ENCODE measurements around the gene GPR15. TPM values are rescaled to one million over a fixed set of nuclear protein-coding genes. Genes with fewer than 3 reads are reported as not detected.

GPR15 gene
- total RNA-seq, 1 experiment from 2014 or later: not detected

DNA sequence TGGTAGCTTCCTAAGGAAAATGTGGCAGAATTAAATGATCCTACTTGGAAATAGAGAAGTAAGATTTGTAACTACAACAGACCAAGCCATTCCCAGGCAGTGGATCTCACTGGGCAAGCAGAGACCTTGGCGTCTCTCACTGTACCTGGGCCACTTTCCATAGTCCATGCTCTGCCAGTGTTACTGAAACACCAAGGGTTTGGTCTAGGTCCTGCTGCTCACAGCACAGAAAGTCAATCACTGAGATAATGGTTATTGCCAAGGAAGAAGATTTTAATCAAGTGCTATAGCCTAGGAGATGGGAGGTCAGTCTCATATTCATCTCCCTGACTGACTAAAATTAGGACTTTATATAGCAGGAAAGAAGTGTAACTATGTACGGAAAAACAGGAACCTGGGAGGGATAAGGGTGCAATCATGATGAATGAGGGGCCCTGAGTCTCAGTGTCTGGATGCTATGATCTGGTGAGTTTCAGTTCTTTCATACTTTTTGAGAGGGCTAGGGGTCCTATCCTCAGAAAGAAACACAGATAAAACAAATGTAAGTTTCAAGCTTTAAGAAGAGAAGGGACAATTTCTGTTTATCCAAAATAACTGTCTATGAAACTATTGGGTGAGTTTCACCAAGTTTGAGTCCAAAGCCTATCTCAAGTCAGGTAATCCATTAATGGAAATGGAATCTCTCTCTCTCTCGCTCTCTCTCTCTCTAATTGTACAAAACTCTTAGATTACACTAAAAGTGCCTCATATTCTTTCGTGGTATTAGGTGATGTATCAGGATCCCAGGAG is 20.6 kb downstream of the GPR15 start:
- ChIA-PET CTCF (no interaction called here), POLR2A (no interaction called here)
- DNase-seq (ENCODE audit: low spot score): no peak
- Mint-ChIP-seq H3K4me1 (peaks cover 5% of the 10 kb centered on the region; the same call in 1 of the 2 replicates), H3K27me3 (ENCODE audit: low read depth) (no peaks in the 10 kb centered on the region), H3K27ac (no peak overlapping the region), H3K36me3 (no peaks in the 10 kb centered on the region), H3K4me3 (no peak overlapping the region), H3K9me3 (no peaks in the 10 kb centered on the region)
- TF ChIP-seq, protein P1, sequence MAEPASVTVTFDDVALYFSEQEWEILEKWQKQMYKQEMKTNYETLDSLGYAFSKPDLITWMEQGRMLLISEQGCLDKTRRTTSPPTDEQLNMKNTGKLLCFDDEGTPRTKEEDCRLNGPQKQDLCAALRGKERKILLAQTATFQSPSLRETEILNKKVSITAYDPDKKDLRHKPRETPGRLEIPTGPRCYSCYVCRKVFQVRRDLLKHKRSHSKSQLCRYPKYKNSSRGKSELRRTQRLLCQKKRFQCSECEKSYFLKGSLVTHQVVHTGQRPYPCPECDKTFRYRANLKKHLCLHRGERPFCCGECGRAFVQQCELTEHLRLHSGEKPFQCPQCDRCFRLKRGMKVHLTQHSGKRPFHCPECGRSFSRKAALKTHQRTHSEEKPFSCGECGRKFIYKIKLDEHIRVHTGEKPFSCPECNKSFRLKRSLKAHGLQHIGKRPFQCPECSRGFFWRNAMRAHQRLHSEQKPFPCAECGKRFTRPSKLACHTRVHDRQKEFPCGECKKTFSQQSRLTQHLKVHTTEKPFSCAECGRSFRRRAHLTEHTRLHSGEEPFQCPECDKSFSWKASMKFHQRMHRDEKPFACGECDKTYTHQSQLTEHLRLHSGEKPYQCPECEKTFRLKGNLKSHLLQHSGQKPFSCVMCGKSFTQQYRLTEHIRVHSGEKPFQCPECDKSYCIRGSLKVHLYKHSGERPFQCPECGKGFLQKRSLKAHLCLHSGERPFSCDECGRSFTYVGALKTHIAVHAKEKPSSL (CRISPR knock-in tag; conservative IDR thresholded peaks at IDR 0.05): no peak
- TF ChIP-seq TCF7 (CRISPR knock-in tag; IDR thresholded peaks at IDR 0.05; ENCODE audit: low read depth): no peak
- no peak for TF ChIP-seq SOX15 (CRISPR knock-in tag; IDR thresholded peaks at IDR 0.05)
- TF ChIP-seq, protein P2, sequence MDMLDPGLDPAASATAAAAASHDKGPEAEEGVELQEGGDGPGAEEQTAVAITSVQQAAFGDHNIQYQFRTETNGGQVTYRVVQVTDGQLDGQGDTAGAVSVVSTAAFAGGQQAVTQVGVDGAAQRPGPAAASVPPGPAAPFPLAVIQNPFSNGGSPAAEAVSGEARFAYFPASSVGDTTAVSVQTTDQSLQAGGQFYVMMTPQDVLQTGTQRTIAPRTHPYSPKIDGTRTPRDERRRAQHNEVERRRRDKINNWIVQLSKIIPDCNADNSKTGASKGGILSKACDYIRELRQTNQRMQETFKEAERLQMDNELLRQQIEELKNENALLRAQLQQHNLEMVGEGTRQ (CRISPR knock-in tag; IDR thresholded peaks at IDR 0.05): no peak
- TF ChIP-seq, protein P3, sequence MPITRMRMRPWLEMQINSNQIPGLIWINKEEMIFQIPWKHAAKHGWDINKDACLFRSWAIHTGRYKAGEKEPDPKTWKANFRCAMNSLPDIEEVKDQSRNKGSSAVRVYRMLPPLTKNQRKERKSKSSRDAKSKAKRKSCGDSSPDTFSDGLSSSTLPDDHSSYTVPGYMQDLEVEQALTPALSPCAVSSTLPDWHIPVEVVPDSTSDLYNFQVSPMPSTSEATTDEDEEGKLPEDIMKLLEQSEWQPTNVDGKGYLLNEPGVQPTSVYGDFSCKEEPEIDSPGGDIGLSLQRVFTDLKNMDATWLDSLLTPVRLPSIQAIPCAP (CRISPR knock-in tag; IDR thresholded peaks at IDR 0.05): no peak
- TF ChIP-seq TEAD1 (CRISPR knock-in tag; IDR thresholded peaks at IDR 0.05): no peak
- no peak for TF ChIP-seq MXD4 (CRISPR knock-in tag; IDR thresholded peaks at IDR 0.05; ENCODE audit: borderline replicate concordance)
- no peak for TF ChIP-seq EMX1 (CRISPR knock-in tag; IDR thresholded peaks at IDR 0.05)
- no peak for TF ChIP-seq ZNF396 (CRISPR knock-in tag; IDR thresholded peaks at IDR 0.05; ENCODE audit: borderline replicate concordance)
- TF ChIP-seq SMAD3 (CRISPR knock-in tag; IDR thresholded peaks at IDR 0.05; ENCODE audit: borderline replicate concordance): no peak
- no peak for TF ChIP-seq ZNF317 (CRISPR knock-in tag; IDR thresholded peaks at IDR 0.05; ENCODE audit: borderline replicate concordance, low read depth)
- TF ChIP-seq ZNF263 (CRISPR knock-in tag; IDR thresholded peaks at IDR 0.05; ENCODE audit: low read depth): no peak
- no peak for TF ChIP-seq ZBTB21 (CRISPR knock-in tag; IDR thresholded peaks at IDR 0.05; ENCODE audit: borderline replicate concordance)
- no peak for TF ChIP-seq CREB1 (CRISPR knock-in tag; IDR thresholded peaks at IDR 0.05)
- TF ChIP-seq JAZF1 (CRISPR knock-in tag; IDR thresholded peaks at IDR 0.05): no peak
- TF ChIP-seq, protein P4, sequence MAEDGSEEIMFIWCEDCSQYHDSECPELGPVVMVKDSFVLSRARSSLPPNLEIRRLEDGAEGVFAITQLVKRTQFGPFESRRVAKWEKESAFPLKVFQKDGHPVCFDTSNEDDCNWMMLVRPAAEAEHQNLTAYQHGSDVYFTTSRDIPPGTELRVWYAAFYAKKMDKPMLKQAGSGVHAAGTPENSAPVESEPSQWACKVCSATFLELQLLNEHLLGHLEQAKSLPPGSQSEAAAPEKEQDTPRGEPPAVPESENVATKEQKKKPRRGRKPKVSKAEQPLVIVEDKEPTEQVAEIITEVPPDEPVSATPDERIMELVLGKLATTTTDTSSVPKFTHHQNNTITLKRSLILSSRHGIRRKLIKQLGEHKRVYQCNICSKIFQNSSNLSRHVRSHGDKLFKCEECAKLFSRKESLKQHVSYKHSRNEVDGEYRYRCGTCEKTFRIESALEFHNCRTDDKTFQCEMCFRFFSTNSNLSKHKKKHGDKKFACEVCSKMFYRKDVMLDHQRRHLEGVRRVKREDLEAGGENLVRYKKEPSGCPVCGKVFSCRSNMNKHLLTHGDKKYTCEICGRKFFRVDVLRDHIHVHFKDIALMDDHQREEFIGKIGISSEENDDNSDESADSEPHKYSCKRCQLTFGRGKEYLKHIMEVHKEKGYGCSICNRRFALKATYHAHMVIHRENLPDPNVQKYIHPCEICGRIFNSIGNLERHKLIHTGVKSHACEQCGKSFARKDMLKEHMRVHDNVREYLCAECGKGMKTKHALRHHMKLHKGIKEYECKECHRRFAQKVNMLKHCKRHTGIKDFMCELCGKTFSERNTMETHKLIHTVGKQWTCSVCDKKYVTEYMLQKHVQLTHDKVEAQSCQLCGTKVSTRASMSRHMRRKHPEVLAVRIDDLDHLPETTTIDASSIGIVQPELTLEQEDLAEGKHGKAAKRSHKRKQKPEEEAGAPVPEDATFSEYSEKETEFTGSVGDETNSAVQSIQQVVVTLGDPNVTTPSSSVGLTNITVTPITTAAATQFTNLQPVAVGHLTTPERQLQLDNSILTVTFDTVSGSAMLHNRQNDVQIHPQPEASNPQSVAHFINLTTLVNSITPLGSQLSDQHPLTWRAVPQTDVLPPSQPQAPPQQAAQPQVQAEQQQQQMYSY (CRISPR knock-in tag; IDR thresholded peaks at IDR 0.05): no peak
- TF ChIP-seq, protein P5, sequence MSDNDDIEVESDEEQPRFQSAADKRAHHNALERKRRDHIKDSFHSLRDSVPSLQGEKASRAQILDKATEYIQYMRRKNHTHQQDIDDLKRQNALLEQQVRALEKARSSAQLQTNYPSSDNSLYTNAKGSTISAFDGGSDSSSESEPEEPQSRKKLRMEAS (CRISPR knock-in tag; IDR thresholded peaks at IDR 0.05): no peak
- ATAC-seq: no peak

Data from WTC11 (cell line).